Transverse colon (tissue), 4 donors: ENCODE results near the gene NDUFA12. TPM values are rescaled to one million over a fixed set of nuclear protein-coding genes. Genes with fewer than 3 reads are reported as not detected.

Experiments used
- DNase-seq: peaks from one replicate; pipeline ENCODE4 v3.0.0-alpha.2; 2019
- H3K27ac ChIP-seq, 4 donors: fragments of 200-600 bp; sonication (generic); 2 replicates each; pipeline ENCODE4 v1.5.1; 2016 to 2018; ENCODE audit warnings: inconsistent platforms in 4 of 4
- H3K27me3 ChIP-seq: fragments of 200-600 bp; sonication (generic); 2 replicates; pipeline ENCODE4 v1.5.1; 2017; ENCODE audit warnings: inconsistent platforms
- H3K36me3 ChIP-seq, 4 donors: fragments of 200-600 bp; sonication (generic); 2 replicates each; pipeline ENCODE4 v1.5.1; 2017 to 2019; ENCODE audit warnings: inconsistent platforms in 4 of 4
- H3K4me1 ChIP-seq, 4 donors: fragments of 200-600 bp; sonication (generic); 2 replicates each; pipeline ENCODE4 v1.5.1; 2017 to 2020; ENCODE audit warnings: inconsistent platforms in 4 of 4
- H3K4me3 ChIP-seq, 4 donors: fragments of 200-600 bp; sonication (generic); 1 replicate in 1 of 4; 2 replicates in 3 of 4; pipeline versions ENCODE4 v1.5.1 to v1.6.1; 2017 to 2019; ENCODE audit warnings: inconsistent platforms in 4 of 4
- H3K9me3 ChIP-seq, 2 donors: fragments of 200-600 bp; sonication (generic); 2 replicates each; pipeline ENCODE4 v1.5.1; 2017 to 2019; ENCODE audit warnings: inconsistent platforms in 2 of 2
- CTCF ChIP-seq, 5 experiments: fragments of 200-600 bp in 3 of 5; fragments of 450-650 bp in 2 of 5; sonication (generic) in 3 of 5; IDR thresholded peaks; 1 replicate in 2 of 5; 2 replicates in 3 of 5; pipeline ENCODE4 v1.5.1; 2016 to 2017; ENCODE audit warnings: antibody characterized with exemption in 5 of 5, inconsistent platforms in 3 of 5, mild to moderate bottlenecking in 2 of 5, moderate library complexity in 1 of 5
- EP300 ChIP-seq: sonication (generic); formaldehyde crosslinking; IDR thresholded peaks from one replicate; pipeline ENCODE4 v1.6.1; 2017; ENCODE audit warnings: antibody characterized with exemption, low read depth
- POLR2A ChIP-seq: fragments of 450-650 bp; IDR thresholded peaks from one replicate; pipeline ENCODE4 v1.6.1; 2016; ENCODE audit warnings: antibody characterized with exemption, mild to moderate bottlenecking, moderate library complexity
- POLR2AphosphoS5 ChIP-seq, 3 donors: sonication (generic); formaldehyde crosslinking; IDR thresholded peaks; one replicate each; pipeline ENCODE4 v1.6.1; 2016; ENCODE audit warnings: antibody characterized with exemption in 3 of 3
- WGBS, 2 donors: methylation state at CpG; one replicate each; pipeline ENCODE4 v1.1.5; 2018; ENCODE audit warnings: low coverage in 1 of 2; 5-methylcytosine and 5-hydroxymethylcytosine counted together
- in situ Hi-C, 4 donors: fragments of 200-750 bp; cut with MboI; loops; one replicate each; pipeline versions ENCODE4 v1.15.0 to v1.15.1; 2017; ENCODE audit warnings: low sequenced_read_pairs in 3 of 4, low pct_ligation_motif_present in 1 of 4, low pct_unique_long_range_greater_than_20kb in 1 of 4
- intact Hi-C: fragments of 100-400 bp; cut with DNase I; formaldehyde crosslinking; loops from one replicate; pipeline ENCODE4 v1.15.1; 2023; ENCODE audit warnings: low total_unique reads
- total RNA-seq, 4 donors: library from RNA; depleted of rRNA; stranded (reverse); fragments of >200 nt; gene quantifications; one replicate each; pipeline ENCODE4 v1.1.0, GENCODE V29; 2016

The NDUFA12 gene
- total RNA-seq, 4 donors from 2014 or later, result 4.4 to 155 (median 69.2) TPM

GRCh38 chr12:94922561-94922960 is 80.9 kb downstream of the NDUFA12 start:
- Histone ChIP-seq H3K4me1 (no peaks in the 10 kb centered on the region), H3K4me3 (no peak overlapping the region), H3K27ac (no peak overlapping the region), H3K36me3 (no peaks in the 10 kb centered on the region), H3K9me3 (no peaks in the 10 kb centered on the region), H3K27me3 (no peaks in the 10 kb centered on the region)
- 62 to 74% methylated on average over 3 to 4 of the region's 4 CpGs for WGBS, 2 donors
- in situ Hi-C loops (no loop called here), intact Hi-C loops (no loop called here)
- no peak for TF ChIP-seq EP300
- TF ChIP-seq CTCF (IDR thresholded peaks at IDR 0.05), result no peak
- TF ChIP-seq POLR2A, result no peak
- TF ChIP-seq POLR2AphosphoS5 (IDR thresholded peaks at IDR 0.05), result no peak
- DNase-seq, result no peak

Other genes with a start within 250 kb of the NDUFA12 start
- 100 to 1,000 TPM in 1 of 4 donors, 10 to 100 TPM in 3; 25.1 to 157 (median 46.0) TPM for gene NR2C1, start 69.9 kb upstream of the NDUFA12 start, total RNA-seq
- gene FGD6, start 213.8 kb upstream of the NDUFA12 start, total RNA-seq, result 10 to 100 TPM; 25.0 to 37.0 (median 32.1) TPM
- 100 to 1,000 TPM in 1 of 4 donors, 10 to 100 TPM in 3; 55.2 to 130 (median 85.5) TPM for gene VEZT, start 214.1 kb upstream of the NDUFA12 start, total RNA-seq